Measurements from ENCODE around the gene MCRIP1.

- no peak for TF ChIP-seq AHDC1 (CRISPR knock-in tag; IDR thresholded peaks at IDR 0.05; ENCODE audit: borderline replicate concordance)
- TF ChIP-seq NFE2 (CRISPR knock-in tag; IDR thresholded peaks at IDR 0.05), result no peak
- no peak for TF ChIP-seq ZNF12 (CRISPR knock-in tag; IDR thresholded peaks at IDR 0.05)
- TF ChIP-seq ZBTB4 (CRISPR knock-in tag; IDR thresholded peaks at IDR 0.05; ENCODE audit: borderline replicate concordance), result no peak
- TF ChIP-seq REPIN1 (CRISPR knock-in tag; IDR thresholded peaks at IDR 0.05; ENCODE audit: borderline replicate concordance, low read depth), result no peak
- TF ChIP-seq POLR2A (IDR thresholded peaks at IDR 0.05; ENCODE audit: insufficient read depth in 1 of 2, low read depth in 2 of 2, low read length in 2 of 2), result no peak
- no peak for TF ChIP-seq GTF2F1 (IDR thresholded peaks at IDR 0.05; ENCODE audit: low read length)
- TF ChIP-seq, protein P1, sequence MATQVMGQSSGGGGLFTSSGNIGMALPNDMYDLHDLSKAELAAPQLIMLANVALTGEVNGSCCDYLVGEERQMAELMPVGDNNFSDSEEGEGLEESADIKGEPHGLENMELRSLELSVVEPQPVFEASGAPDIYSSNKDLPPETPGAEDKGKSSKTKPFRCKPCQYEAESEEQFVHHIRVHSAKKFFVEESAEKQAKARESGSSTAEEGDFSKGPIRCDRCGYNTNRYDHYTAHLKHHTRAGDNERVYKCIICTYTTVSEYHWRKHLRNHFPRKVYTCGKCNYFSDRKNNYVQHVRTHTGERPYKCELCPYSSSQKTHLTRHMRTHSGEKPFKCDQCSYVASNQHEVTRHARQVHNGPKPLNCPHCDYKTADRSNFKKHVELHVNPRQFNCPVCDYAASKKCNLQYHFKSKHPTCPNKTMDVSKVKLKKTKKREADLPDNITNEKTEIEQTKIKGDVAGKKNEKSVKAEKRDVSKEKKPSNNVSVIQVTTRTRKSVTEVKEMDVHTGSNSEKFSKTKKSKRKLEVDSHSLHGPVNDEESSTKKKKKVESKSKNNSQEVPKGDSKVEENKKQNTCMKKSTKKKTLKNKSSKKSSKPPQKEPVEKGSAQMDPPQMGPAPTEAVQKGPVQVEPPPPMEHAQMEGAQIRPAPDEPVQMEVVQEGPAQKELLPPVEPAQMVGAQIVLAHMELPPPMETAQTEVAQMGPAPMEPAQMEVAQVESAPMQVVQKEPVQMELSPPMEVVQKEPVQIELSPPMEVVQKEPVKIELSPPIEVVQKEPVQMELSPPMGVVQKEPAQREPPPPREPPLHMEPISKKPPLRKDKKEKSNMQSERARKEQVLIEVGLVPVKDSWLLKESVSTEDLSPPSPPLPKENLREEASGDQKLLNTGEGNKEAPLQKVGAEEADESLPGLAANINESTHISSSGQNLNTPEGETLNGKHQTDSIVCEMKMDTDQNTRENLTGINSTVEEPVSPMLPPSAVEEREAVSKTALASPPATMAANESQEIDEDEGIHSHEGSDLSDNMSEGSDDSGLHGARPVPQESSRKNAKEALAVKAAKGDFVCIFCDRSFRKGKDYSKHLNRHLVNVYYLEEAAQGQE (IDR thresholded peaks at IDR 0.05; ENCODE audit: borderline replicate concordance in 1 of 2, low read depth in 1 of 2, low read length in 2 of 2), result no peak
- no peak for TF ChIP-seq HDAC6 (IDR thresholded peaks at IDR 0.05; ENCODE audit: low read depth, low read length)
- TF ChIP-seq NR1H2 (CRISPR knock-in tag; IDR thresholded peaks at IDR 0.05; ENCODE audit: borderline replicate concordance, low read depth), result no peak
- TF ChIP-seq ZNF224 (CRISPR knock-in tag; IDR thresholded peaks at IDR 0.05), result no peak
- no peak for TF ChIP-seq POLR2AphosphoS5 (IDR thresholded peaks at IDR 0.05; ENCODE audit: low read depth, low read length)
Measured at GRCh38 chr17:81815646-81815986, 17.5 kb downstream of the MCRIP1 start.
